Mucosa of stomach (tissue), 1 donor: ENCODE data around the gene TTN.

Experiments used
- H3K27me3 ChIP-seq: one replicate; pipeline ENCODE4 v1.7.0; 2013; ENCODE audit warnings: mild to moderate bottlenecking, low read length; ENCODE audit not compliant: control insufficient read depth, insufficient read depth
- H3K36me3 ChIP-seq: one replicate; pipeline ENCODE4 v1.7.0; 2013; ENCODE audit warnings: low read length; ENCODE audit not compliant: control insufficient read depth, insufficient read depth
- H3K4me1 ChIP-seq: one replicate; pipeline ENCODE4 v1.7.0; 2013; ENCODE audit warnings: mild to moderate bottlenecking, low read length; ENCODE audit not compliant: control insufficient read depth, insufficient read depth
- H3K4me3 ChIP-seq: one replicate; pipeline ENCODE4 v1.7.0; 2013; ENCODE audit warnings: low read length
- H3K9ac ChIP-seq: one replicate; pipeline ENCODE4 v1.7.0; 2013; ENCODE audit warnings: mild to moderate bottlenecking, low read length, moderate library complexity
- H3K9me3 ChIP-seq: one replicate; pipeline ENCODE4 v1.7.0; 2013; ENCODE audit warnings: mild to moderate bottlenecking, low read length, moderate library complexity; ENCODE audit not compliant: control insufficient read depth
- donor health status: Pancreatic carcinoma.

The TTN gene

GRCh38 chr2:178807227-178808008, at the start of gene TTN:
TSS of gene TTN (minus strand) at chr2:178807423. CDS start at chr2:178804642, 2,781 bp downstream.
- Histone ChIP-seq H3K4me1 (no peaks in the 10 kb centered on the region), H3K9ac (no peak within 1 kb of the TSS), H3K4me3 (no peak within 1 kb of the TSS), H3K36me3 (no peaks in the 10 kb centered on the region), H3K9me3 (no peaks in the 10 kb centered on the region), H3K27me3 (no peaks in the 10 kb centered on the region)

GRCh38 chr2:178855151-178855550, 47.9 kb upstream of the TTN start:
- H3K9me3 ChIP-seq = no peaks in the 10 kb centered on the region
- H3K4me1 ChIP-seq = no peaks in the 10 kb centered on the region
- no peaks in the 10 kb centered on the region for H3K36me3 ChIP-seq
- no peak overlapping the region for H3K9ac ChIP-seq
- no peaks in the 10 kb centered on the region for H3K27me3 ChIP-seq
- no peak overlapping the region for H3K4me3 ChIP-seq

GRCh38 chr2:178848335-178848734, 41.1 kb upstream of the TTN start:
- Histone ChIP-seq H3K4me1 (no peaks in the 10 kb centered on the region), H3K9me3 (no peaks in the 10 kb centered on the region), H3K4me3 (no peak overlapping the region), H3K27me3 (no peaks in the 10 kb centered on the region), H3K36me3 (no peaks in the 10 kb centered on the region), H3K9ac (no peak overlapping the region)

GRCh38 chr2:178846458-178846802, 39.2 kb upstream of the TTN start:
- Histone ChIP-seq H3K4me1 (no peaks in the 10 kb centered on the region), H3K9me3 (no peaks in the 10 kb centered on the region), H3K27me3 (no peaks in the 10 kb centered on the region), H3K36me3 (no peaks in the 10 kb centered on the region), H3K9ac (no peak overlapping the region), H3K4me3 (no peak overlapping the region)

- Histone ChIP-seq H3K27me3 (no peaks in the 10 kb centered on the region), H3K9ac (no peak overlapping the region), H3K36me3 (no peaks in the 10 kb centered on the region), H3K4me3 (no peak overlapping the region), H3K9me3 (no peaks in the 10 kb centered on the region), H3K4me1 (no peaks in the 10 kb centered on the region)
Observed at GRCh38 chr2:178845566-178846457, 38.6 kb upstream of the TTN start.

- H3K4me1 ChIP-seq = no peaks in the 10 kb centered on the region
- no peak overlapping the region for H3K9ac ChIP-seq
- no peaks in the 10 kb centered on the region for H3K27me3 ChIP-seq
- H3K4me3 ChIP-seq = no peak overlapping the region
- H3K9me3 ChIP-seq = no peaks in the 10 kb centered on the region
- no peaks in the 10 kb centered on the region for H3K36me3 ChIP-seq
Observed at GRCh38 chr2:178844701-178845100, 37.5 kb upstream of the TTN start.

- Histone ChIP-seq H3K27me3 (no peaks in the 10 kb centered on the region), H3K9ac (no peak overlapping the region), H3K9me3 (no peaks in the 10 kb centered on the region), H3K4me3 (no peak overlapping the region), H3K4me1 (no peaks in the 10 kb centered on the region), H3K36me3 (no peaks in the 10 kb centered on the region)
Observed at GRCh38 chr2:178844269-178844668, 37.0 kb upstream of the TTN start.

GRCh38 chr2:178843697-178844096, 36.5 kb upstream of the TTN start:
- no peaks in the 10 kb centered on the region for H3K27me3 ChIP-seq
- no peaks in the 10 kb centered on the region for H3K36me3 ChIP-seq
- no peaks in the 10 kb centered on the region for H3K9me3 ChIP-seq
- H3K9ac ChIP-seq = no peak overlapping the region
- no peaks in the 10 kb centered on the region for H3K4me1 ChIP-seq
- no peak overlapping the region for H3K4me3 ChIP-seq

GRCh38 chr2:178836807-178837206, 29.6 kb upstream of the TTN start:
- Histone ChIP-seq H3K36me3 (no peaks in the 10 kb centered on the region), H3K9ac (no peak overlapping the region), H3K4me1 (no peaks in the 10 kb centered on the region), H3K9me3 (no peaks in the 10 kb centered on the region), H3K27me3 (no peaks in the 10 kb centered on the region), H3K4me3 (no peak overlapping the region)

- Histone ChIP-seq H3K27me3 (no peaks in the 10 kb centered on the region), H3K4me1 (no peaks in the 10 kb centered on the region)
Observed at GRCh38 chr2:178834086-178834485, 26.9 kb upstream of the TTN start.

GRCh38 chr2:178833382-178833781, 26.2 kb upstream of the TTN start:
- H3K36me3 ChIP-seq = no peaks in the 10 kb centered on the region
- no peak overlapping the region for H3K9ac ChIP-seq
- no peaks in the 10 kb centered on the region for H3K27me3 ChIP-seq
- H3K4me1 ChIP-seq = no peaks in the 10 kb centered on the region
- no peaks in the 10 kb centered on the region for H3K9me3 ChIP-seq
- H3K4me3 ChIP-seq = no peak overlapping the region

More at GRCh38 chr2:178834086-178834485, 26.9 kb upstream of the TTN start:
- Histone ChIP-seq H3K4me3 (no peak overlapping the region), H3K9ac (no peak overlapping the region), H3K9me3 (no peaks in the 10 kb centered on the region), H3K36me3 (no peaks in the 10 kb centered on the region)

- H3K36me3 ChIP-seq = no peaks in the 10 kb centered on the region
- H3K9ac ChIP-seq = no peak overlapping the region
- H3K9me3 ChIP-seq = no peaks in the 10 kb centered on the region
- no peaks in the 10 kb centered on the region for H3K4me1 ChIP-seq
- H3K27me3 ChIP-seq = no peaks in the 10 kb centered on the region
- no peak overlapping the region for H3K4me3 ChIP-seq
Observed at GRCh38 chr2:178830451-178830850, 23.2 kb upstream of the TTN start.
